ENCODE measurements around the gene MIPEP. TPM values are rescaled to one million over a fixed set of nuclear protein-coding genes. Genes with fewer than 3 reads are reported as not detected.

MIPEP gene
- total and polyA plus RNA-seq, 12 donors = 13.9 to 28.6 (median 20.7) TPM

DNA sequence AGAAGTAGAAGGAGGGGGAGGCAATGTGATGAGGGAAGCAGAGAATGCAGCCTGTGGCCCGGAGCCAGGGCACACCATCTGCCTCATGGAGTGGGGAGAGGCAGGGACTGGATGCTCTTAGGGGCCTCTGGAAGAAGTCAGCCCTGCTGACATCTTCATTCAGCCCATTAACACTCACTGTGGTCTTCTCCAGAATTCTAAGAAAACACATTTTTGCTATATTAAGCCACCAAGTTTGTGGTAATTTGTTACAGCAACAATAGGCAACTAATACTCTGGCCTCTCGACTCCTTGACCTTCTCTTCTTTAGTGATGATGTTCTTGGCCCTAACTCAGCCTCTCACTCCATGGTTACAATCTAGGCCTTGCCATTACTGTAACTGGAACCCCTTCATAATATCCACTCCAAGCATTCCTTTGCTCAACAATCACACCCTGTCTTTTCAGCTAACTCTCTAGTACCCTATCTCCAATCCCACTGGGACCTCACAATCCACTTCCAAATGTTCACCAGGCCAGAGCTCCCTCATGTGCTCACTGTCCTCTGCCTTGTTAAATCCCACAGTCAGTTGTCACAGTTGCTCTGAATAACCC lies 98.5 kb downstream of the MIPEP start:
- TF ChIP-seq, protein P1, sequence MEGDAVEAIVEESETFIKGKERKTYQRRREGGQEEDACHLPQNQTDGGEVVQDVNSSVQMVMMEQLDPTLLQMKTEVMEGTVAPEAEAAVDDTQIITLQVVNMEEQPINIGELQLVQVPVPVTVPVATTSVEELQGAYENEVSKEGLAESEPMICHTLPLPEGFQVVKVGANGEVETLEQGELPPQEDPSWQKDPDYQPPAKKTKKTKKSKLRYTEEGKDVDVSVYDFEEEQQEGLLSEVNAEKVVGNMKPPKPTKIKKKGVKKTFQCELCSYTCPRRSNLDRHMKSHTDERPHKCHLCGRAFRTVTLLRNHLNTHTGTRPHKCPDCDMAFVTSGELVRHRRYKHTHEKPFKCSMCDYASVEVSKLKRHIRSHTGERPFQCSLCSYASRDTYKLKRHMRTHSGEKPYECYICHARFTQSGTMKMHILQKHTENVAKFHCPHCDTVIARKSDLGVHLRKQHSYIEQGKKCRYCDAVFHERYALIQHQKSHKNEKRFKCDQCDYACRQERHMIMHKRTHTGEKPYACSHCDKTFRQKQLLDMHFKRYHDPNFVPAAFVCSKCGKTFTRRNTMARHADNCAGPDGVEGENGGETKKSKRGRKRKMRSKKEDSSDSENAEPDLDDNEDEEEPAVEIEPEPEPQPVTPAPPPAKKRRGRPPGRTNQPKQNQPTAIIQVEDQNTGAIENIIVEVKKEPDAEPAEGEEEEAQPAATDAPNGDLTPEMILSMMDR (IDR thresholded peaks at IDR 0.05) = no peak
- TF ChIP-seq POLR2A (IDR thresholded peaks at IDR 0.05) = no peak
- WGBS, 4 donors = 69 to 87% (median 77%) methylated on average over 2 of the region's 2 CpGs
- H3K4me3 ChIP-seq = no peak overlapping the region
- intact Hi-C loops (cut with DNase I) = no loop called here
- DNase-seq = no peak
- H3K27ac ChIP-seq = no peak overlapping the region
- no peaks in the 10 kb centered on the region for H3K27me3 ChIP-seq
- no peaks in the 10 kb centered on the region for H3K9me3 ChIP-seq (replicated peaks in 1 of 3)
- H3K36me3 ChIP-seq (replicated peaks in 1 of 2) = no peaks in the 10 kb centered on the region
- H3K4me1 ChIP-seq (replicated peaks in 1 of 2) = peaks cover 0 to 10% of the 10 kb centered on the region in 2 donors

DNA sequence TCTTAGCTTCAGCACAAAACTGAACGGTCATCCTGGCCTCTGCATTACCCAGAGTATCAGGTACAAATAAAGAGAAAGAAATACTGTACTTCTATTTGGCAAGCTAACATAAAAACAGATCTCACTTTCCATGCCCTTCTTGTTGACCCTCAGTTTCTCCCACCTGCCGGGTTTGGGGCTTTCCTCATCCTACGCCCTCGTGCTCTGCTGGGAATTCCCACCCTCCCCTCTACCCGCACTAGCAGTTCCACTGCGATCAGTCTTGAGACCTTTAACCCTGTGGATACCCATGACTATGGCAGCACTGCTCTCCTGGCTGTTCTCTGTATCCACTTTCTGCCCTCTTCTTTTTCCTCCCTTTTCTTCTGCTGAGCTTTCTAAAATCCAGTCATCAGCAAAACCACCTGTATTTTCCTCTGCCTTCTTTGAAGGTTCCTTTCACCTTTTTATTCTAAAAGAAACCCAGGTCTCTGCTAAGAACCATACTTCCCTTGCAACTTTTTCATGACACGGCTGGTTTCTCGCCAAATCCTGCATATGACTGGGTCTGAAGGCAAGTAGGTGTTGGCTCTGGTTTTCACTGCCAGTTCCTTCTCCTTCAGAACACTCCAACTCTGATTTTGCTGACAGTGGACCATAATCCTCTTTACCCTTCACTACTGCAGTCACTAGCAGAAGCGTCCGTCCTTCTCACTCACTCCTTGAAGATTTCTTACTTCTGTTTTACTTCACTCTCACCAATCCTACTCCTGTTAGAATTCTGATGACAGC lies 99.4 kb downstream of the MIPEP start:
- intact Hi-C loops (cut with DNase I) = no loop called here
- Histone ChIP-seq H3K9me3 (replicated peaks in 1 of 3) (no peaks in the 10 kb centered on the region), H3K27ac (no peak overlapping the region), H3K4me1 (replicated peaks in 1 of 2) (peaks cover 0 to 7% of the 10 kb centered on the region in 2 donors), H3K27me3 (no peaks in the 10 kb centered on the region), H3K4me3 (no peak overlapping the region), H3K36me3 (replicated peaks in 1 of 2) (no peaks in the 10 kb centered on the region)
- no peak for TF ChIP-seq POLR2A (IDR thresholded peaks at IDR 0.05)
- TF ChIP-seq, protein P1 (IDR thresholded peaks at IDR 0.05) = no peak
- 83 to 92% (median 86%) methylated on average over 10 of the region's 10 CpGs for WGBS, 4 donors
- peak in 1 of 7 donors; percentile 4 for DNase-seq

DNA sequence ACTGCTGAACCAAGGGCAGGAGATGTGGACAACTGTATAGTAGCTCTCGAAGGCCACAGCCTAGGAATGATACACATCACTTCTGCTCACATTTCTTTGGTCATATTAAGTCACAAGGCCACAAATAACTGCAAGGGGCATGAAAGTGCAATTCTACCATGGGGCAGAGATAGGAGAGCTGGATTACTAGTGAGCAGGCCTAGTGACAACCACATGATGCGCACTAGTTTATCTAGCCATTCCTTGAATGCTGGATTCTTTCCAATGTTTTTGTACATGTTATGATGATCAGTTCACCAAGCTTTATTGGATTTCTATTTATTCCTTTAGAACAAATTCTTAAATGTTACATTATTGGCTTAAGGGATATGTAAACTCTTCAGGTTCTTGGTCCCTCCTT lies 100.7 kb downstream of the MIPEP start:
- Histone ChIP-seq H3K4me1 (replicated peaks in 1 of 2) (no peaks in the 10 kb centered on the region), H3K27me3 (no peaks in the 10 kb centered on the region), H3K9me3 (replicated peaks in 1 of 3) (no peaks in the 10 kb centered on the region), H3K4me3 (no peak overlapping the region), H3K27ac (no peak overlapping the region), H3K36me3 (replicated peaks in 1 of 2) (no peaks in the 10 kb centered on the region)
- no peak for DNase-seq
- TF ChIP-seq POLR2A (IDR thresholded peaks at IDR 0.05) = no peak
- TF ChIP-seq, protein P1 (IDR thresholded peaks at IDR 0.05) = no peak
- 96 to 100% (median 98%) methylated on average over 2 of the region's 2 CpGs for WGBS, 4 donors
- intact Hi-C loops (cut with DNase I) = no loop called here

- H3K4me3 ChIP-seq = no peak overlapping the region
- H3K9me3 ChIP-seq (replicated peaks in 1 of 3) = no peaks in the 10 kb centered on the region
- no peaks in the 10 kb centered on the region for H3K27me3 ChIP-seq
- TF ChIP-seq, protein P1 (IDR thresholded peaks at IDR 0.05) = no peak
- TF ChIP-seq POLR2A (IDR thresholded peaks at IDR 0.05) = no peak
- no peak overlapping the region for H3K27ac ChIP-seq
- intact Hi-C loops (cut with DNase I) = no loop called here
- no peak for DNase-seq
- 74 to 83% (median 79%) methylated on average over 4 of the region's 4 CpGs for WGBS, 4 donors
- no peaks in the 10 kb centered on the region for H3K4me1 ChIP-seq (replicated peaks in 1 of 2)
- H3K36me3 ChIP-seq (replicated peaks in 1 of 2) = no peaks in the 10 kb centered on the region
Measured at GRCh38 chr13:23787464-23787863, 101.7 kb downstream of the MIPEP start.

Data from adrenal gland (tissue), 12 donors.